Sigmoid colon (tissue), 7 donors: ENCODE results near the gene CHERP. TPM values are rescaled to one million over a fixed set of nuclear protein-coding genes. Genes with fewer than 3 reads are reported as not detected.

Experiments
- DNase-seq: peaks from one replicate; pipeline ENCODE4 v3.0.0-alpha.2; 2019
- H3K27ac ChIP-seq, 4 donors: fragments of 200-600 bp; sonication (generic); one replicate each; pipeline ENCODE4 v1.5.1; 2016 to 2019; ENCODE audit warnings: mild to moderate bottlenecking in 1 of 4
- H3K27me3 ChIP-seq, 3 donors: fragments of 200-600 bp; sonication (generic); one replicate each; pipeline ENCODE4 v1.5.1; 2019; ENCODE audit warnings: mild to moderate bottlenecking in 1 of 3
- H3K36me3 ChIP-seq, 4 donors: fragments of 200-600 bp; sonication (generic); one replicate each; pipeline ENCODE4 v1.5.1; 2016 to 2019
- H3K4me1 ChIP-seq, 4 donors: fragments of 200-600 bp; sonication (generic); one replicate each; pipeline ENCODE4 v1.5.1; 2017 to 2019
- H3K4me3 ChIP-seq, 4 donors: fragments of 200-600 bp; sonication (generic); one replicate each; pipeline ENCODE4 v1.5.1; 2017 to 2019; ENCODE audit warnings: mild to moderate bottlenecking in 2 of 4, moderate library complexity in 1 of 4
- H3K9me3 ChIP-seq, 4 donors: fragments of 200-600 bp in 3 of 4; sonication (generic) in 3 of 4; one replicate each; pipeline versions ENCODE4 v1.5.1 to v1.6.1; 2013 to 2019
- EP300 ChIP-seq, 4 donors: sonication (generic); formaldehyde crosslinking; IDR thresholded peaks; one replicate each; pipeline ENCODE4 v1.6.1; 2017; ENCODE audit warnings: antibody characterized with exemption in 4 of 4
- POLR2A ChIP-seq, 2 donors: fragments of 450-650 bp; IDR thresholded peaks; one replicate each; pipeline ENCODE4 v1.6.1; 2016; ENCODE audit warnings: antibody characterized with exemption in 2 of 2, mild to moderate bottlenecking in 2 of 2, moderate library complexity in 2 of 2
- POLR2AphosphoS5 ChIP-seq, 4 donors: sonication (generic); formaldehyde crosslinking; IDR thresholded peaks; one replicate each; pipeline ENCODE4 v1.6.1; 2017; ENCODE audit warnings: antibody characterized with exemption in 4 of 4
- WGBS, 2 donors: extraction: QIAGEN DNeasy Blood & Tissue Kit; methylation state at CpG; one replicate each; pipeline ENCODE4 v1.1.7; 2013; 5-methylcytosine and 5-hydroxymethylcytosine counted together
- intact Hi-C: fragments of 100-400 bp; cut with DNase I; formaldehyde crosslinking; loops from one replicate; pipeline ENCODE4 v1.15.1; 2023
- polyA plus RNA-seq, 3 donors: library from polyadenylated mRNA; stranded (reverse); fragments of 200-250 nt; gene quantifications; one replicate each; pipeline ENCODE4 v1.2.3, GENCODE V29; 2013
- total RNA-seq, 4 donors: library from RNA; depleted of rRNA; stranded (reverse); fragments of >200 nt; gene quantifications; one replicate each; pipeline ENCODE4 v1.1.0, GENCODE V29; 2016
- TF ChIP-seq, protein P1 (sequence below), 4 experiments: fragments of 450-650 bp in 3 of 4; fragments of 200-600 bp in 1 of 4; IDR thresholded peaks; one replicate each; pipeline ENCODE4 v1.5.1; 2016 to 2019; ENCODE audit warnings: antibody characterized with exemption in 4 of 4, mild to moderate bottlenecking in 3 of 4, moderate library complexity in 2 of 4
- donor health status: healthy with polysubstance abuse.
- donor health status: Bipolar disorder and iron deficiency.
- donor health status: healthy.

CHERP gene
- total and polyA plus RNA-seq, 7 donors: 5.6 to 32.7 (median 8.6) TPM

DNA sequence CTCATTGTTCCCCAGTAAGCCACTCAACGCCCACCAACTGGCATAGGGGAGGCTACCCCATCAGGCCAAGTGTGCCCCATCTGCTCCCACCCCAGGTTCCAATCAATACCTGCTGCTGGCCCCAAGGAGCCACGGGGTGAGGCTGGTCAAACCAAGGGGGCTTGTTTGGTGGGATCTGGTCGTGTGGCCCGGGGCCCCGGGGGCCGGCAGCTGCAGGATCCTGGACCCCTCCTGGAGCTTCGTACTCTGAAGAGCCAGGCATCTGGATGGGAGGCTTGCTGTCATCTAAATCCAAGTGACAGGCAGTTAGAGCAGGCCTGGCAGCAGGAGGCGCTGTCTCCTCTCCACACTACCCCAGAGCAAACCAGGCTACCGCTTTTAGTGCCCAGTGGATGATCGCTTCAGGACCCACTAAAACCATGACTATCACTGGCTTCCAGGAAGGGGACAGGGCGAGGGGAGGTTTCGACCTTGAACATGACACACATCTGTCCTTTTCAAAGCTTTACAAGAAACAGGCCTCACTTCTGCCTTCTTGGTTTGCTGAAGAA, 14.2 kb downstream of the CHERP start:
- intact Hi-C loops: no loop called here
- peaks cover 79 to 100% (median 98%) of the 10 kb centered on the region in 4 donors for H3K36me3 ChIP-seq
- no peak for DNase-seq

DNA sequence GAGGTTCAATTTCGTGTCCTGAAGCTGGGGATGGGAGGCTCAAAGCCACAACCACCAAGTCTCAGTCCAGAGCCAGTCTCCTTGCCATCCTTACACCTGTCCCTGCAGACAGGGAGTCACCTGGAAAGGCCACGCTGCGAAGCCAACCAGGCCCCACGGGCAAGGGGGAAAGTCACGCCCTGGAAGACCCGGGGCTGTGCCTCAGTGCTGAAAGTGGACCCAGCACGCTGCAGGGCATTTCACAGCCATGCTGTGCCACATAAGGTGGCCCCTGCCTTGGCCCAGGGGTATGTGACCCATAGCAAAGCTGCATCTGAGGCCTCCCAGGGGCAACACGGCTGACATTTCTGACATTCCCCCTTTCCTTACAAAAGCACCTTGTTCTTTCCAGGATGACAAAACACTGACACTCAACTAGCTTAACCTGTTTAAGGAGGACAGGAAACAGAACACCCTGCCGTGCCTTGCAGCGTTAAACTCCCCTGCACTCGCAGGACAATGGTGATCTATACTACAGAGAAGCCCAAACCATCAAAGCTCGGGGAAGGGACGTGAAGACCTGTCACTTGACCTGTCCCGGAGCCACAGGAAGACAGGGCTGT, 14.8 kb downstream of the CHERP start:
- Histone ChIP-seq H3K27ac (no peak overlapping the region), H3K27me3 (no peaks in the 10 kb centered on the region), H3K4me3 (no peak overlapping the region), H3K4me1 (no peaks in the 10 kb centered on the region), H3K36me3 (peaks cover 83 to 100% (median 97%) of the 10 kb centered on the region in 4 donors), H3K9me3 (no peaks in the 10 kb centered on the region)
- TF ChIP-seq POLR2A (IDR thresholded peaks at IDR 0.05) (no peak), EP300 (IDR thresholded peaks at IDR 0.05) (no peak), POLR2AphosphoS5 (IDR thresholded peaks at IDR 0.05) (no peak)
- TF ChIP-seq, protein P1, sequence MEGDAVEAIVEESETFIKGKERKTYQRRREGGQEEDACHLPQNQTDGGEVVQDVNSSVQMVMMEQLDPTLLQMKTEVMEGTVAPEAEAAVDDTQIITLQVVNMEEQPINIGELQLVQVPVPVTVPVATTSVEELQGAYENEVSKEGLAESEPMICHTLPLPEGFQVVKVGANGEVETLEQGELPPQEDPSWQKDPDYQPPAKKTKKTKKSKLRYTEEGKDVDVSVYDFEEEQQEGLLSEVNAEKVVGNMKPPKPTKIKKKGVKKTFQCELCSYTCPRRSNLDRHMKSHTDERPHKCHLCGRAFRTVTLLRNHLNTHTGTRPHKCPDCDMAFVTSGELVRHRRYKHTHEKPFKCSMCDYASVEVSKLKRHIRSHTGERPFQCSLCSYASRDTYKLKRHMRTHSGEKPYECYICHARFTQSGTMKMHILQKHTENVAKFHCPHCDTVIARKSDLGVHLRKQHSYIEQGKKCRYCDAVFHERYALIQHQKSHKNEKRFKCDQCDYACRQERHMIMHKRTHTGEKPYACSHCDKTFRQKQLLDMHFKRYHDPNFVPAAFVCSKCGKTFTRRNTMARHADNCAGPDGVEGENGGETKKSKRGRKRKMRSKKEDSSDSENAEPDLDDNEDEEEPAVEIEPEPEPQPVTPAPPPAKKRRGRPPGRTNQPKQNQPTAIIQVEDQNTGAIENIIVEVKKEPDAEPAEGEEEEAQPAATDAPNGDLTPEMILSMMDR (IDR thresholded peaks at IDR 0.05): no peak
- no peak for DNase-seq
- WGBS, 2 donors: 84 to 85% methylated on average over 14 of the region's 14 CpGs
- intact Hi-C loops: no loop called here

More for the DNA sequence above, 14.2 kb downstream of the CHERP start:
- Histone ChIP-seq H3K4me3 (no peak overlapping the region), H3K27me3 (no peaks in the 10 kb centered on the region), H3K9me3 (no peaks in the 10 kb centered on the region), H3K4me1 (no peaks in the 10 kb centered on the region), H3K27ac (no peak overlapping the region)
- TF ChIP-seq, protein P1 (IDR thresholded peaks at IDR 0.05): no peak
- no peak for TF ChIP-seq POLR2A (IDR thresholded peaks at IDR 0.05)
- TF ChIP-seq EP300 (IDR thresholded peaks at IDR 0.05): no peak
- TF ChIP-seq POLR2AphosphoS5 (IDR thresholded peaks at IDR 0.05): no peak
- WGBS, 2 donors: 94 to 95% methylated on average over 12 of the region's 12 CpGs

DNA sequence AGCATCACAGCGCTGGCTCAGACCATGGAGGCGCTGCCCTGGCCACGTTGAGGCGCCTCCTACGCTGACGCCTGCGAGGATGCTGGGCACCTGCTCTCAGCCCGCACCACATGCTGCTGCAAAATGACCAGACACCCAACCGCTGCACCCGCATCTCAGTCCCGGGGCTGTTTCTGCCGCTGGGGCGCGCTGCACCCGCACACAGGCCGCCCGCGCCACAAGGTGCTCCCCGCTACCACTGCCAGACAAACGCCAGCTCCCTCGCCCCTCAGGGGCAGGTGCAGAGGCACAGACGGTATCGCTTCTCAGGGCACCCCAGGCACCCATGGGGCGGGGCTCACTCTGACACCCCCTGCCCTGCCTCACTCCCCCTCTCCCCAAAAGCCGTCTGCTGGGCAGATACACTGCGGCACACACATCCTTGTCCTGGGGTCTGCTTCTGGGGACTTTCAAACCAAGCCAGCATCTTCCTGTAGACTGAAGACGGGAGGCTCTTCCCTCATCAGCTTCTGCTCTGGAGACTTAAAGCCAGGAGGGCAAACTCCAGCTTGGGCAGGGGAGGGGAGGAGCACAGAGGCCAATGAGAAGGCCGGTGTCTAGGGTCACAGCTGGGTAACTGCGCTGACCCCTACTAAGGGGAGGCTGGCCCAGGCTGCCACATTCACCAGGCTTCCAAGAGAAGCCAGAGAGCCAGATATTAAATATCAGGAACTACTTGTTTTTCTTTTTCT, 16.3 kb downstream of the CHERP start:
- Histone ChIP-seq H3K4me3 (no peak overlapping the region), H3K27me3 (no peaks in the 10 kb centered on the region), H3K36me3 (peaks cover 80 to 100% (median 97%) of the 10 kb centered on the region in 4 donors), H3K4me1 (no peaks in the 10 kb centered on the region), H3K9me3 (no peaks in the 10 kb centered on the region), H3K27ac (no peak overlapping the region)
- 96 to 97% methylated on average over 29 of the region's 29 CpGs for WGBS, 2 donors
- intact Hi-C loops: no loop called here
- TF ChIP-seq POLR2AphosphoS5 (IDR thresholded peaks at IDR 0.05): no peak
- DNase-seq: no peak

DNA sequence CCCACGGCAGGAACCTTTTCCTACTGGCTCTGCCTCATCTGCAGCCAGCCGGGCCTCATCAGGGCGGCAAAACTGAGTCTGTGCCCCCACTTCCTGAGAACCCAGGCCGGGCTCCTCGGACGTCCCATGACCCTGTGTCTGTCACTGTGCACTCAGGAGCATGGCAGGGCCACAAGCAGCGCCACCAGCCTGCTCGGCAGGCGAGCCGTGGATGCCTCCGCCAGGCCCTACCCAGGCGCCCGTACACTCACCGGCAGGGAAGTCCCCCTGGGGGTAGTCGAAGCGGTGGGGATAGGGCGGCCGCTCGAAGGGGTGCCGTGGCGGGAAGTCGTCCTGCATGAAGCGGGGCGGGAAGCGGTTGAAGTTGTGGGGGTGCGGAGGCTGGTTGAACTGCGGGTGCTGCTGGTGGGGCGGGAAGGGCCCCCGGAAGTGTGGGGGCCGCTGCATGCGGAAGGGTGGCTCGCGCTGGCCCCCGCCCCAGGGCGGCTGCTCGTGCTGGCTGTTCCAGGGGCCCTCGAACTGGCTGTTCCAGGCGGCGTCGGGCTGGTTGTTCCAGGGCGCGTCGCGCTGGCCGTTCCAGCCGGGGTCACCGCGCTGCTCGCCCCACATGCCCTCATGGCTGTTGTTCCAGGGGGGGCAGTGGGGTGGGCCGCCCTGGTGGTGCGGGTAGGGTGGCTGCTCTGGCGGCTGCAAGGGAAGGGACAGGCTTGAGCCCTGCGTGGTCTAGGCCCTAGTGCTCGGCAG, 17.1 kb downstream of the CHERP start:
- TF ChIP-seq POLR2A (IDR thresholded peaks at IDR 0.05): no peak
- no peak for TF ChIP-seq POLR2AphosphoS5 (IDR thresholded peaks at IDR 0.05)
- TF ChIP-seq, protein P1 (IDR thresholded peaks at IDR 0.05): no peak
- TF ChIP-seq EP300 (IDR thresholded peaks at IDR 0.05): no peak
- DNase-seq: no peak
- H3K27ac ChIP-seq: no peak overlapping the region
- intact Hi-C loops: no loop called here
- WGBS, 2 donors: 95 to 97% methylated on average over 54 of the region's 54 CpGs
- H3K9me3 ChIP-seq: no peaks in the 10 kb centered on the region
- no peak overlapping the region for H3K4me3 ChIP-seq
- H3K27me3 ChIP-seq: no peaks in the 10 kb centered on the region
- peaks cover 80 to 100% (median 97%) of the 10 kb centered on the region in 4 donors for H3K36me3 ChIP-seq
- no peaks in the 10 kb centered on the region for H3K4me1 ChIP-seq
